Heart left ventricle (tissue), 13 donors: ENCODE measurements around the gene LUC7L3.

Source experiments
- CTCF ChIP-seq, 12 donors: fragments of 200-600 bp; sonication (generic) in 4 of 12; IDR thresholded peaks; one replicate each; pipeline versions ENCODE4 v1.5.0 to v1.8.0; 2018 to 2022; ENCODE audit warnings: antibody characterized with exemption in 12 of 12, mild to moderate bottlenecking in 5 of 12
- POLR2A ChIP-seq, 2 donors: fragments of 450-650 bp; IDR thresholded peaks; one replicate each; pipeline ENCODE4 v1.6.1; 2017; ENCODE audit warnings: antibody characterized with exemption in 2 of 2, mild to moderate bottlenecking in 2 of 2, moderate library complexity in 2 of 2
- donor health status: ischemic (EF 13 %, LVEDD 7.1; RV severe dilation, severe dysfunction).
- donor health status: DM: no; HTN: yes; CAD: no.
- donor health status: DM: no; HTN: no; CAD: no.
- donor health status: ischemic (EF 25% LVEDD 6.9; RV normal size, moderate dysfunction).
- donor health status: ischemic (EF 25% LVEDD 5.7; RV mildly dilated, moderate dysfunction).
- donor health status: ischemic (EF 35%, LVEDD 5.7; RV mildly dilated, moderate dysfunction).
- donor health status: nonischemic (EF 11% LVEDD 7.7; RV severe dilation, severe dysfunction).
- donor health status: DM: yes; HTN: yes; CAD: no.
- donor health status: PGD.
- donor health status: ischemic (EF 29% LVEDD 5.4; RV normal size, mild dysfunction).
- donor health status: nonischemic (EF 23%, LVEDD 6.1; RV moderate dilation, normal function).

GRCh38 chr17:50767030-50767429 lies 47.6 kb downstream of the LUC7L3 start:
- TF ChIP-seq CTCF (IDR thresholded peaks at IDR 0.05) (no peak), POLR2A (IDR thresholded peaks at IDR 0.05) (no peak)
